Keratinocyte (primary cell): ENCODE measurements around the gene CAPZA3.

Source experiments
- EZH2 ChIP-seq: IDR thresholded peaks from one replicate; pipeline ENCODE4 v1.6.1; 2012; ENCODE audit warnings: inconsistent platforms, mild to moderate bottlenecking, low read length, moderate library complexity
- TF ChIP-seq, protein P1 (sequence below), 3 experiments: IDR thresholded peaks in 1 of 3; conservative IDR thresholded peaks in 1 of 3; optimal IDR thresholded peaks in 1 of 3; 2 replicates in 2 of 3; 3 replicates in 1 of 3; pipeline versions ENCODE3 to v1.5.1; 2011; ENCODE audit warnings: low read length in 3 of 3, mild to moderate bottlenecking in 3 of 3, moderate library complexity in 2 of 3, control low read depth in 1 of 3, inconsistent platforms in 1 of 3; ENCODE audit not compliant: insufficient read depth in 2 of 3; ENCODE audit errors: extremely low read depth in 1 of 3

DNA sequence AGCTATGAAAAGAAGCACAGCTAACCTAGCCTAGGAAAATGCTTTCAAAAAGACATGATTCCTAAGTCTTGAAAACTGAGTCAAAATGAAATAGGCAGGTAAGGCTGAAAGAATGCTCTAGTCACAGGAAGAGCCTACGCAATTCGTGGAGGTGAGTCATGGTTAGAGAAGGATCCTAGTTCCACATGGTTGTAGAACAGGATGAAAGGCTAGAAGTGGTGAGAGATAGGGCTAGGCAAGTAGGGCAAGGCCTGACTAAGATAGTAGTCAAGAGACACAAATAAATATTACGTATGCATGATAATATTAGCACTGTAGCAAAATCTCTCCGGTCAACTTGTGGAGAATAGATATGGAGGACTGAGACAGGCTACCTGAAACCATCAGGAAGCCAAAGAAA, 47.3 kb upstream of the CAPZA3 start:
- TF ChIP-seq, protein P1, sequence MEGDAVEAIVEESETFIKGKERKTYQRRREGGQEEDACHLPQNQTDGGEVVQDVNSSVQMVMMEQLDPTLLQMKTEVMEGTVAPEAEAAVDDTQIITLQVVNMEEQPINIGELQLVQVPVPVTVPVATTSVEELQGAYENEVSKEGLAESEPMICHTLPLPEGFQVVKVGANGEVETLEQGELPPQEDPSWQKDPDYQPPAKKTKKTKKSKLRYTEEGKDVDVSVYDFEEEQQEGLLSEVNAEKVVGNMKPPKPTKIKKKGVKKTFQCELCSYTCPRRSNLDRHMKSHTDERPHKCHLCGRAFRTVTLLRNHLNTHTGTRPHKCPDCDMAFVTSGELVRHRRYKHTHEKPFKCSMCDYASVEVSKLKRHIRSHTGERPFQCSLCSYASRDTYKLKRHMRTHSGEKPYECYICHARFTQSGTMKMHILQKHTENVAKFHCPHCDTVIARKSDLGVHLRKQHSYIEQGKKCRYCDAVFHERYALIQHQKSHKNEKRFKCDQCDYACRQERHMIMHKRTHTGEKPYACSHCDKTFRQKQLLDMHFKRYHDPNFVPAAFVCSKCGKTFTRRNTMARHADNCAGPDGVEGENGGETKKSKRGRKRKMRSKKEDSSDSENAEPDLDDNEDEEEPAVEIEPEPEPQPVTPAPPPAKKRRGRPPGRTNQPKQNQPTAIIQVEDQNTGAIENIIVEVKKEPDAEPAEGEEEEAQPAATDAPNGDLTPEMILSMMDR (optimal IDR thresholded peaks at IDR 0.05 in 1 of 3, IDR thresholded peaks at IDR 0.05 in 1 of 3, conservative IDR thresholded peaks at IDR 0.05 in 1 of 3; ENCODE audit: extremely low read depth in 1 of 3, insufficient read depth in 2 of 3, low read length in 3 of 3), result no peak
- no peak for TF ChIP-seq EZH2
